Measurements from ENCODE around the gene TSC22D1. TPM values are rescaled to one million over a fixed set of nuclear protein-coding genes. Genes with fewer than 3 reads are reported as not detected.

TSC22D1 gene
- total RNA-seq, 2 experiments from 2014 or later = 5.9 to 6.8 TPM

GRCh38 chr13:44414716-44415115, 161.4 kb downstream of the TSC22D1 start:
- ChIA-PET POLR2A (no interaction called here), CTCF (interaction anchor here (0.7 kb wide), 1 partner anchor 14 kb away, joined by 3 read pairs; no protein-coding TSS in a partner anchor)

- POLR2A ChIA-PET = no interaction called here
- CTCF ChIA-PET = no interaction called here
Observed at GRCh38 chr13:44413095-44413494, 163.0 kb downstream of the TSC22D1 start.

- CTCF ChIA-PET = no interaction called here
- POLR2A ChIA-PET = no interaction called here
Observed at GRCh38 chr13:44412346-44412935, 163.7 kb downstream of the TSC22D1 start.

- CTCF ChIA-PET = no interaction called here
- POLR2A ChIA-PET = no interaction called here
Observed at GRCh38 chr13:44411841-44412240, 164.3 kb downstream of the TSC22D1 start.

- ChIA-PET POLR2A (no interaction called here), CTCF (no interaction called here)
Observed at GRCh38 chr13:44410328-44410859, 165.7 kb downstream of the TSC22D1 start.

GRCh38 chr13:44409595-44409994, 166.5 kb downstream of the TSC22D1 start:
- CTCF ChIA-PET = no interaction called here
- POLR2A ChIA-PET = no interaction called here

- ChIA-PET CTCF (no interaction called here), POLR2A (interaction anchor here (0.6 kb wide), 1 partner anchor 27 kb away, joined by 4 read pairs; no protein-coding TSS in a partner anchor)
Observed at GRCh38 chr13:44407891-44408290, 168.2 kb downstream of the TSC22D1 start.

GRCh38 chr13:44407379-44407778, 168.8 kb downstream of the TSC22D1 start:
- ChIA-PET POLR2A (interaction anchor here (0.6 kb wide), 1 partner anchor 28 kb away, joined by 4 read pairs; no protein-coding TSS in a partner anchor), CTCF (no interaction called here)

GRCh38 chr13:44406617-44407016, 169.5 kb downstream of the TSC22D1 start:
- ChIA-PET CTCF (no interaction called here), POLR2A (no interaction called here)

GRCh38 chr13:44404261-44405132, 171.6 kb downstream of the TSC22D1 start:
- CTCF ChIA-PET = interaction anchor here (0.6 kb wide), 1 partner anchor 1797 kb away, joined by 4 read pairs; no protein-coding TSS in a partner anchor

GRCh38 chr13:44403461-44404056, 172.6 kb downstream of the TSC22D1 start:
- POLR2A ChIA-PET = no interaction called here
- CTCF ChIA-PET = no interaction called here

More at GRCh38 chr13:44404261-44405132, 171.6 kb downstream of the TSC22D1 start:
- POLR2A ChIA-PET = no interaction called here

GRCh38 chr13:44402899-44403445, 173.2 kb downstream of the TSC22D1 start:
- POLR2A ChIA-PET = no interaction called here

GRCh38 chr13:44401577-44401976, 174.6 kb downstream of the TSC22D1 start:
- ChIA-PET CTCF (no interaction called here), POLR2A (no interaction called here)

More at GRCh38 chr13:44402899-44403445, 173.2 kb downstream of the TSC22D1 start:
- CTCF ChIA-PET = no interaction called here

- ChIA-PET CTCF (no interaction called here), POLR2A (no interaction called here)
Observed at GRCh38 chr13:44400736-44401135, 175.4 kb downstream of the TSC22D1 start.

- POLR2A ChIA-PET = no interaction called here
Observed at GRCh38 chr13:44399074-44399473, 177.1 kb downstream of the TSC22D1 start.

GRCh38 chr13:44398606-44399005, 177.5 kb downstream of the TSC22D1 start:
- ChIA-PET CTCF (no interaction called here), POLR2A (no interaction called here)

More at GRCh38 chr13:44399074-44399473, 177.1 kb downstream of the TSC22D1 start:
- CTCF ChIA-PET = no interaction called here

GRCh38 chr13:44397766-44398223, 178.3 kb downstream of the TSC22D1 start:
- POLR2A ChIA-PET = no interaction called here

GRCh38 chr13:44396701-44397580, 179.2 kb downstream of the TSC22D1 start:
- ChIA-PET CTCF (no interaction called here), POLR2A (no interaction called here)

More at GRCh38 chr13:44397766-44398223, 178.3 kb downstream of the TSC22D1 start:
- CTCF ChIA-PET = no interaction called here
